ENCODE data around the gene FOXP4.

FOXP4 gene

GRCh38 chr6:41545703-41546474, at the start of gene FOXP4:
Gene FOXP4 (plus strand): TSS chr6:41546381. CDS start chr6:41565761, 19,380 bp downstream.
- peak; percentile 97 for DNase-seq

- DNase-seq = no peak
Measured at GRCh38 chr6:41497573-41497972, 48.6 kb upstream of the FOXP4 start.

DNA sequence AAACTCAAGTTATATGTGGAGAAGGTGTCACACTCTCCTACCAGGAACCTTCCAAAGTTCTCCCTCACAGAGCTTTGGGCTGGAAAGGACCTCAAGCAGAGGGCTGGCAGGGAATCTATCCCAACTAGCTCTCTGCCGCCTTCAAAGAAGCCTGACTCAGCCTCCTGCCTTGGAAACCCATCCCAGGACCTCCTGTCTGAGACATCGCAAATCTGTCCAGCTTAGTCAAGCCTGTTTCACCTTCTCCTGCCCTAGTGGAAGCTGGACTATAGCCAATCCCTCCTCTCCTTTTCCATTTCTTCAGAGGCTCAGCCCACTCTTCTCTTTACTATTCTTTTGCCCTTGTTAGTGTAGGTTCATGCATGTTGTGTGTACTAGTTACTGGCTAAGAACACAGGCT, 48.2 kb upstream of the FOXP4 start:
- DNase-seq = no peak

DNA sequence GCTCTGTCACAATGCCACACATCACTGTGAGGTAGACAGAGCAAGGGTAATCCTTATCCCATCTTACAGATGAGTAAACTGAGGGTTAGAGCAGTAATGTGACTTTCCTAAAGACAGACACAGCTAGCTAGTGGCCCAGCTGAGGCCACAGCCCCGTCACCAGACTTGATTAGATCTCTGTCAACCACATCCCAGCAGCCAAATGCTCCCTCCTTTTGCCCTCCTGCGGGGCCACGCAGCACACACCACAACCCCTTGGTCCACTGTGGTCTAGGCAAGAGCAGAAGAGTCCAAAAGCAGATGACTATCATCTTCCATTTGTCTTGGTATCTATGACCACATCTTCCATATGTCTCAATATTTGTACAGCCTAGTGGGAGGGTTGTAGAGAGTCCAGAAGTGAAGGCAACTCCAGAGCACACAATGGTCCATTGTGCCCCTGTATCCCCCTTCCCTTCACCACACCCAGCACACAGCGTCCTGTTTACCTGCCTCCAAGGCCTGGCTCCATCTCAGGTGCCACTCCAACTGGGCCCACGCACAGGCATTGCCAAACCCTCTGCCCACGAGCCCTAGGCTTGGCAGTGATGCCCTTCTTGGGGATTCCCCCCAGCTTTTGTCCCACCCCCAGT, 47.1 kb upstream of the FOXP4 start:
- no peak for DNase-seq

GRCh38 chr6:41500561-41500960, 45.6 kb upstream of the FOXP4 start:
- DNase-seq = no peak

DNA sequence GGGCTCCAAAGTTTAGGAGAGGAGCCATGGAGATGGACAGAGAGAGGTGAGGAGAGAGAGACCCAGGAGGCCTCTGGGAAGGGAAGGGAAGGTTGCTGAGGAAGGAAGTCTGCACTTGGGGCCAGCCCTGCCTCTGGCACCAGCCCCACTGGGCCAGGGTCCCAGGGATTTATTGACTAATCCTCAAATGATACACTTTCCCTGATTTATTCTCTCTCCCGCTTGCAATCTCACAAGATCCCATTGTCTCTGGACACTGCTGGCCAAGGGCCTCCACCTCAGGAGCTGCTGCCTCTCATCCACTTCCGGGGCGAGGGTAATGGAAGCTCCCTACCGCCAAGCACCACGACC, 43.6 kb upstream of the FOXP4 start:
- no peak for DNase-seq

- peak; percentile 69 for DNase-seq
Measured at GRCh38 chr6:41502917-41503671, 43.1 kb upstream of the FOXP4 start.

DNA sequence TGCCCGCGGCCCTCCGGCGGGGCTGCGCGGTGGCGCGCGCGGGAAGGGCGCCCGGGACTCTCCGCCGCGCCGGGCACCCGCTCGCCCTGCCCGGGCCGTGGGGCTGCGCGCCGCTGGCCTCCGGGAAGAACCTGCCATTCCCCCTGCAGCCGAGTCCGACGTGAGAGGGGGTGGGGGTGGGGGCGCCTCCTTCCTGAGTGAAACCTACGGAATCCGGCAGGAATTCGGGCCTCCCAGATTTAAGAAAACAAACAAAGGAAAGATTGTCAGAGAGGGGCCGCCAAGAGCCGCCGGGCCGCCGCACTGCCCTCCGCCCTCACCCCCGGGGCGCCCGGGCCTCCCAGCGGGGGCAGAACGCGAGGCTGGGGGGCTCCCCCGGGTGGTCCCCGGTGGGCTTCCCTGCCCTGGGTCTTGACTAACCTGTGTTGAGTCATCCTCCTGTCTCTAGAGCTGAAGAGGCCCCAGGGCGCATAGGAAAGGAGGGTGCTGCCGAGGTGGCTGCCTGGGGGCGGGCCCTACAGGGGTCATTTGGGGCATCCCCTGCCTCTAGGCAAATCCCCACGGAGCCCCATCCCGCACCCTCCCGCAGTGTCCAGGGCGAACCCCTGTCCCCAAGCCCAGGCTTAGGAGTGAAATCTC, 42.2 kb upstream of the FOXP4 start:
- DNase-seq = peak; percentile 81

GRCh38 chr6:41504466-41505121, 41.6 kb upstream of the FOXP4 start:
- DNase-seq = no peak

GRCh38 chr6:41505122-41506049, 40.8 kb upstream of the FOXP4 start:
- peak; percentile 82 for DNase-seq

DNA sequence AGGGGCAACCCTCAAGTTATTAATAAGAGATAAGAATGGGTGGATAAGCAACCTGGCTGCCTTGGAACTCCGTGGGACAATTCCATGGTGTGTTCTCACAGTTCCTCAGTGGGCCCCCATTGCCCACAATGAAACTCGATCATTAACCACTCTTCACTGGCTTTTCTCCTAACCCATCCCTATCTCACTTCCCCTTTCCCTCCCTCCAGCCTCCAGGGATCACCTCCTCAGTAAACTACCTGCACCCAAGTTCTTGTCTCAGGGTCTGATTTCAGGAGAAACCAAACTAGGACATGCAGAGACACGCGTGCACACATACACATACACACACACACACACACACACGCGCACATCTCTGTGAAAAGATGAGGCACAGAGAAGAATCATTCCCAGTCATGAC, 37.7 kb upstream of the FOXP4 start:
- no peak for DNase-seq

DNA sequence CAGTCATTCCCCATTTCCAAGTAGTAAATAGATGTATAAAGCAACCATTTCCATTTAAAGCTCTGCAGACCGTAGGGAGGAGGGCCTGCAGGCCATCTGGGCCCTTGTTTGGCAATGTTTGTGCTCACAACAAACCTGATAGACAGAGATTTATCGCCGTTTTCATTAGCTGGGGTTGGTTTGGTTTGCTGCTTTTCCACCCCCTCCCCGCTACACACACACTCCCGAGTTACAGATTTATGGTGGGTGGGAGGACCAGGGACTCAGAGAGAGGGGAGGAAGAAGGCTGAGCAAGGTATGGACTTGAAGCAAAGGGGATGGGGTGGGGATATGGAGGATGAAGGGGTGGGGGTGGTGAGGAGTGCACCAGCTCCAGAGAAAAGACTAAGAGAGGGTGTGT, 36.6 kb upstream of the FOXP4 start:
- DNase-seq = no peak

DNA sequence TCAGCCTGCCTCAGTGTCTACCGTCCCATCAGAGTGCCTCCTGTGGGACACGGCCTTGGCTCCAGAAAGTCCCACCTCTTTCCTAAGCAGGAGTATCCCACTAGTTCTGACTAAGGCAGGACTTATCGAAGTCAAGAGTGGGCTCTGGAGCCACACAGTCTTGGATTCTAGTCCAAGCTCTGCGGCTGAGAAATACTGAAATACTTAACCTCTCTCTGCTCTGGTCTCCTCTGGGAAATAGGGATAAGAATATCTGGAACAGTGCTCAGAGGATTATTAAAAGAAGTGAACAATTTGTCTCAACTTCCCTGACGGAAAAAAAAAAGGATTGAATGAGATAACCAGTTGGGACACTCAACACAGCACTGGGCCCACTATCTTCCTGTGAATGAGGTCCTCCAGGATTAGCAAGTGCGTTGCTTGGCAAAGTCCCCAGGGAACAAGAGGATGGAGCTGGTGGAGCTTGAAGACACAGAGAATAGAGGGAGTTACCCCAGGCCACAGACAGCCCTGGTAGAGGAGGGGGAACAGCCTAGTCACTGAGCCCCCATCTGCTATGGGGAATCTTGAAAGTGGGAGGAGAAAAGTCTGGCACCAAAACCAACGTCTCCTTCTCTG, 34.6 kb upstream of the FOXP4 start:
- no peak for DNase-seq

DNA sequence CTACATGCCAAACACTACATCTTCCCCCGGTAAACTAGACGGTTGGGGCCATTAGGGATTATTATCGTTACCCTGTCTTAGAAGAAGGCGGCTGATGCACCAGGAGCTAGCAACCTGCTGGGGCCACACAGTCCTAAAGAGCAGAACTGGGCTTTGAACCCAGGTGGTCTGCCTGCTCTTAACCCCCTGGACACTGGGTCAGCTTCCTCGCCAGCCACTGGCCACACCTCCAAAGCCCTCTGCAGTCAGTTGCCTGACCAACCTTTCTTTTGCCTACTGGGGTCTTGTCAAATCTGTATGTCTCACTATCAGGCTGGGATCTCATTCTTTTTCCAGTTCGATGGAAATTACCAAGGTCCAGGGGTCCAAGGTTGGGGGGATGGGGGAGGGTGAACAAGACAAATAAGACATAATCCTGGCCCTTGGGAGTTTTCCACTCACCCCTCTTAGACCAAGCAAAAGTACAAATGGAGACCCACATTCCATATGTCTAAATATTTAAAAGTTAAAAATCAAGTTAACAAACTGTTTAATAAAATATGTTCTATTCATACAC, 34.0 kb upstream of the FOXP4 start:
- no peak for DNase-seq

DNA sequence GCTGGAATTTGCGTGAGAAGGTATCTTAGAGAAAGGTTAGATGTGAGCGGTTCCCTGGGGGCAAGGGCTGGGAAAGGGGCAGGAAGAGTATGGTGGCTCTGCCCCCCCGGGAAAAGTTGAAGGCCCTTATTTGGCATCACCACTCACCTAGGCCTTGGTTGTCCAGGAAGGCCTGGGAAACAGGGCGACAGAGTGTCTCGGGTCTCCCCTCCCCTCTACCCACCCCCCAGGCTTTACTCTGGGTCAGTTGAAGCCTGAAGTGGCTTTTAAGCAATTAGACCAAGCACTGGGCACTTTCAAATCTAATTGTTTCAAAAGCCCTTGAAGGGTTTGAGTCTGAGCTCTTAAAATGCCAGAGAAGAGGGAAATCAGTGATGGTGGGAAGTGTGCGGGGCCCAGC, 30.2 kb upstream of the FOXP4 start:
- peak; percentile 68 for DNase-seq

GRCh38 chr6:41518118-41518517, 28.1 kb upstream of the FOXP4 start:
- DNase-seq = no peak

DNA sequence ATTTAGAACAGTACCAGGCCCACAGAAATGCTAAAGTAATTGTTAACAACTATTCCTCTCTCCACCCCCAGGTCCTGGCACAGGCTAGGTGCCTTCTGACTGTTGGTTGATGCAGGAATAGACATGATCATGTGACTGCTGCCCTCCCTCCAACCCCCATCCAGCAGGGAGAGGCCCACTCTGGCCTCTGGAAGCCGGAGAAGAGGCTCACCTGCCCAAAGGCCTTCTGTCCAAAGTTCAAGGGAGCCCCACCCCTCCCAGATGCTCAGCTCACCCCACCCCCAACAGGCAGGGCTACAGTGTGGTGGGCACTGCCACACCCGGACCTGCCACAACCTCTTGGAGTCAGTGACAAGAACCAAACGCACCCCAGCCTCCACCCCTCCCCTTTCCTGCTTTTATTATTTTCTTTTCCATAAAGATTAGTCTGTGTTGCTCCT, 26.9 kb upstream of the FOXP4 start:
- no peak for DNase-seq

GRCh38 chr6:41519745-41520699, 26.2 kb upstream of the FOXP4 start:
- DNase-seq = peak; percentile 74

DNA sequence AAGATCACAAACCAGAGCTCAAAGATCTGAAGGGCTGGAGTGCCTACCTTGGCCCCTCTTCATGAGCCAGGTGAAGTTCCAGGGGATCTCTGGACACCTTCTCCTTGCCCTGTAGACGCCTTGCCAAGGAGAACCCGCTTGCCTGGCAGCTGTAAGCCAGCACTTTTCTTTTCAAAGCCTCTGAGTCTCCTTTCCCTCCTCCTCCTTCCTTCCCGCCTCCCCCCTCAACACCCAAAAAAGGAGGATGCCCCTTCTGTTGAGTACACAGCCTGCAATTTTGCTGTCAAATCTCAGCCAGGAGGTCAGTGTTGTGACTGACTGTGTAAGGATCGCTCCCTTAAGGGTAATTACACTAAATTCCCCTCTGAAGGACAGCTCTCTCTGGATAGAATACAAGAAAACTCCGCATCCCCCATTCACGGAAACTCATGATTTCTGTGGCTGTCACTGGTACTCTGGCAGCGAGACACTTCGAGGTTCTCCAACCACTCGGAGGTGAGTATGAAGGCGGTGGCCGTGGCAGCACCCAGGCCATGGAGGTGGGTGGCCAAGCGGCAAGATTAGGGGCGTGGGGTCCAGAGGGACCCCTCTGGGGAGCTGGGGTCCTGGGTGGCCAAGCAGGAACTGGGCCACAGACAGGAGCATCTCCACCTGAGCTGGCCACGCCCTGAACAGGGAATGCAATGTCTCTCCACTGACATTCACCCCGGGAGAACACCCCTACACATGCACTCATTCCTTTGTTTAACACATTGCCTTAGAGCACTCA, 23.2 kb upstream of the FOXP4 start:
- no peak for DNase-seq
